GM13976 (cell line): ENCODE results near the gene SPOCK1.

ENCODE experiments used
- DNase-seq: peaks from one replicate; pipeline ENCODE4 v3.0.0; 2012; ENCODE audit warnings: low spot score
- in situ Hi-C: fragments of 300-500 bp; cut with MboI; formaldehyde crosslinking; loops from one replicate; pipeline ENCODE4 v1.12.0; 2022; ENCODE audit warnings: low sequenced_read_pairs, mixed read lengths, inconsistent platforms; ENCODE audit not compliant: unreplicated experiment
- TF ChIP-seq, protein P1 (sequence below): IDR thresholded peaks from 2 replicates; pipeline ENCODE4 v1.5.1; 2012; ENCODE audit warnings: borderline replicate concordance, mild to moderate bottlenecking; ENCODE audit not compliant: insufficient read depth; ENCODE audit errors: extremely low read depth, missing control alignments, control extremely low read depth

Gene SPOCK1

DNA sequence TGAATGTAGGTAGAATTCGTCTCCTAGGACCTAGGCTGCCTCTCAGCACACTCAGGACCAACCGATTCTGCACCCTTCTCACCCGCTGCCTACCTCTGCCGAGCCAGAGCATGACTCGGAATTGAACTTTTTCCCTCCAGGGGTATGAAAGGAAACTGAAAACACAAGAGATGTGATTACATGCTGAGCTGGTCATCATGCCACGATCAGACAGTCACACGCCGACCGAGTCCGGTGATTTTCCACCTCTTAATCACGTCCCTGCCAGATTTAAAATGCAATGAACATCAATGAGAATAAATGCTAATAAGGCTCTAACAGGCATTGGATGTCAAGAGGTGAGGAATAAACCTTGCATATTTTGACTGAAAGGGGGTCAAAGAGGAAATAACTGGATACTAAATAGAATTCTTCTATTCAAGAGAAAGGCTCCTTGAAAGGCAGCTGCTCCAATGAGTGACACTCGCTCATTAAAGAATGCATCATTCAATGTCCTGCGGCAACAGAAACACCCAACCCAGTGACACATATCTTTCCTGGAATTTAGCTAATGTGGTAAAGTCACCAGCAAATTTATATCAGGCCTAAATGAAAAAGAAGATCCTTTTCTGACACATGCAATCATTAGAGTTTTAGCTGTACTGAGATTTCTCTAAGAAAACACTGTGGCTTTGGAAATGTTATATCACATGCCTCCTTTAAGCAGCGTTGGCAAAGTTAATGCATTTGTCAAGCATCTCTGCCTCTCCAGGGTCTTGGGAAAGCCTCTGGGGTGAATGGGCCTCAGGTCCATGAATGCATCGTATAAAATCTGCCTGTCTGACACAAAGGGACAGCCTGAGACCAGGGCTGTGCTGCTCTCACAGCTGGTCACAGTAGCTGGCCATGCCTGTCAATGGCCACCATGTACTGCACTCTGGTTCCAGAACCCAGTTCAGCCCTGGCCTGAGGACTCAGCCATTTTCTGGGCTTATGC lies 128.7 kb downstream of the SPOCK1 start:
- TF ChIP-seq, protein P1, sequence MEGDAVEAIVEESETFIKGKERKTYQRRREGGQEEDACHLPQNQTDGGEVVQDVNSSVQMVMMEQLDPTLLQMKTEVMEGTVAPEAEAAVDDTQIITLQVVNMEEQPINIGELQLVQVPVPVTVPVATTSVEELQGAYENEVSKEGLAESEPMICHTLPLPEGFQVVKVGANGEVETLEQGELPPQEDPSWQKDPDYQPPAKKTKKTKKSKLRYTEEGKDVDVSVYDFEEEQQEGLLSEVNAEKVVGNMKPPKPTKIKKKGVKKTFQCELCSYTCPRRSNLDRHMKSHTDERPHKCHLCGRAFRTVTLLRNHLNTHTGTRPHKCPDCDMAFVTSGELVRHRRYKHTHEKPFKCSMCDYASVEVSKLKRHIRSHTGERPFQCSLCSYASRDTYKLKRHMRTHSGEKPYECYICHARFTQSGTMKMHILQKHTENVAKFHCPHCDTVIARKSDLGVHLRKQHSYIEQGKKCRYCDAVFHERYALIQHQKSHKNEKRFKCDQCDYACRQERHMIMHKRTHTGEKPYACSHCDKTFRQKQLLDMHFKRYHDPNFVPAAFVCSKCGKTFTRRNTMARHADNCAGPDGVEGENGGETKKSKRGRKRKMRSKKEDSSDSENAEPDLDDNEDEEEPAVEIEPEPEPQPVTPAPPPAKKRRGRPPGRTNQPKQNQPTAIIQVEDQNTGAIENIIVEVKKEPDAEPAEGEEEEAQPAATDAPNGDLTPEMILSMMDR, result no peak
- in situ Hi-C loops, result no loop called here
- DNase-seq, result no peak

DNA sequence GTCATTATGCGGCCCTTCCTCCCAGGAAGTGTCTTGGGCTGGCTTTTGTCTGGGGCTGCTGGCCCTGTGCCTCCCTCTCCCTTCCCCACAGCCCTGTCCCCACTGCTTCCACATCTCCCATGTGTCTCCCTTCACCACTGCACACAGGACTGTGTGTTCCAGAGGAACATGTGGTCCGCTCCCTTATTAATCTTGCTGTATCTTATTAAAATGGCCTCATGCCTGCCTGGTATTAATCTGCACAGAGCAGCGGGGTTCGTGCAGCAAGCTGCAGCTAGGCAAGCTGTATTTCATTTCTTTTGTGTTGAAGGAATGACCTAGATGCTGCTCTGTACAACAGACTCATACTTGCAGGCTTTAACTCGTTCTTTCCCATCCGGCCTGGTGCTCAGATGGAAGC lies 130.5 kb downstream of the SPOCK1 start:
- no peak for DNase-seq
- TF ChIP-seq, protein P1, result no peak
- in situ Hi-C loops, result no loop called here

DNA sequence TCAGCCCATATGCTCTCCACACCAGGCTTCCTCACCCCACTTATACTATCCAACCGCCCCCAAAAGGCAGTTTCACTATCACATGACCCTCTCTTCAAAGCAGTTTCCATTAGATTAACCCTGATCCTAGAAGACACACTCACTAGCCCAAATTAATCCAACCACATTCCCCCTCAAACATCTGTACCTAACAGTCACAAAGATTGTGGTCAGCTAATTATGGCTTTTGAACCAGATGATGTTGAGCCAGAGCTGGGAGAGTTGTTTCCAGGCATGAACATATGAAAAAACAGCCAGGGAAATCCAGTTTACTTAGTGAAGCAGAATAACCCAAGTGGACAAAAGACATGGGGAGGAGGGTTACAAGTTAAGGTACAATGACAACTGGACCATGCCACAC lies 131.2 kb downstream of the SPOCK1 start:
- DNase-seq, result no peak
- TF ChIP-seq, protein P1, result no peak
- in situ Hi-C loops, result no loop called here

DNA sequence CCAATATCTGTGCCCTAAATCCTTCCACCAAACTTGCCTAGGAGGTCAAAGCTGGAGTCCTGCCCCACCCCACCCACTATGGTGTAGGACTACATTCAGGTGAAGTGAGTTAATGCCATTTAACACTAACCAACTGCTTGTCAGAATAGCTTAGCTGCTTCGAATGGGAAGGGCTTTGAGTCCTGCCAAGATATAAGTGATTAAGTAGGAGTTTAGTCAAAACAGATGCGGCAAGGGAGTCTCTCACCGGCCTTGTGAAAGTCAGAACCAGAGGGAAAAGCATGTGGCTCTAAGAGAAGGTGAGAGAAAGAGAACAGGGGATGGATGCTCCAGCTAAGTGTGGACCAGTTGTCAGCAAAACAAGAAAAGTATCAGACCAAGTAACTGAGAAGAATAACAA lies 132.6 kb downstream of the SPOCK1 start:
- no peak for DNase-seq
- in situ Hi-C loops, result no loop called here
- TF ChIP-seq, protein P1, result no peak

DNA sequence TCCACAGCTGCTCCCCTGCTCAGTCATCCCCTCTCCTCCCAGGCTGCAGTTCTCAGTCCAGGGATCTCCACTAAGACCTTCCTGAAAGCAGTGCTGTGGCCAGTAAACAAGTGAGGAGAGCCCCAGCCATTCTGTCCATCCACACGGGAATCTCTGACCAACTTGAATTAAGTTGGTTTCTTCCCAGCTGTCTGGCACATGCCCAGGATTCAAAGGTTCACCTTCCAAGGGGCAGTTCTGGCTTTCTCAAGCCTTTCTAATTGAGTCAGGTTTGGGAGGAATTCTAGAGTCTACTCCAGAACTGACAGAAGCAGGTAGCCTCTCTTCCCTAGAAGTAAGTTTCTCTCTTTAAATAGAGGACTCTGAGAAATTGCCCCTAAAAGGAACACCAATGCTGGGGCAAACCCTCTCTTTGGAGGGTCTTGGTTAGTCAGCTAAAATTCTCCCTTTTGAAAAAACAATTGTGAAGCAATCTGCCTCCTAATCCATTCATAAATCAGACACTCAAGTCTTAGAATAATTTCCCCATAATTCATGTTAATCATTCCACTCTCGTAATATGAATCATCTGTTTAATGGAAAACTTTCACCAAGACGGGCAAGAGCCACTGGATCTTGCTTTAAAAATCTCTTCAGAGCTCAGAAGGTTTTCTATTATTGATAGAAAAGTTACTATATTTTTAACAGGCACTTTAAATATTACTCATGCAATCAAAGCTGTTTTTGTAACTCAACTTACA lies 133.8 kb downstream of the SPOCK1 start:
- in situ Hi-C loops, result no loop called here
- no peak for DNase-seq
- TF ChIP-seq, protein P1, result no peak

DNA sequence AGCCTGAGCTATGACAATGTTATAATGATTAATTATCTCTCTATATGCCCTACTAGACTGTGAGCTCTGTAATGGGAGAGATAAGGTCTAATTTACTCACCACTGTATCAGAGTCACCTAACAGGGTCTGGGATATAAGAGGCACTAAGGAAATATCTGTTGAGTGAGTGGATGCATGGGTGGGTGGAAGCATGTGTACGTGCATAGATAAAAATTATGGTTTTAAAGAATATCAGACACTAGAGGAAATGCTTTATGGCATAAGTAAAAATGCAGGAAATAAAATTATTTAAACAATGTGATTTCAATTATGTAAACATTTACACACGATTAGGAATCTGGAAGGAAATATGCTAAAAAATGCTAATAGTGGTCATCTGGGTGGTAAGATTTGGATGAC lies 137.8 kb downstream of the SPOCK1 start:
- in situ Hi-C loops, result no loop called here
- DNase-seq, result no peak

More for the DNA sequence above, 137.8 kb downstream of the SPOCK1 start:
- TF ChIP-seq, protein P1, result no peak
